GM12892 (cell line): ENCODE data around the gene TAS1R2.

Experiments used
- POLR2A ChIP-seq: IDR thresholded peaks from 2 replicates; pipeline ENCODE4 v1.6.1; 2011; ENCODE audit warnings: low read depth, low read length, control low read depth
- TAF1 ChIP-seq: IDR thresholded peaks from 2 replicates; pipeline ENCODE4 v1.6.1; 2011; ENCODE audit warnings: low read depth, mild to moderate bottlenecking, control low read depth, low read length, borderline replicate concordance

GRCh38 chr1:18893120-18893519 lies 33.7 kb upstream of the TAS1R2 start:
- TF ChIP-seq TAF1 (no peak), POLR2A (no peak)
